Transverse colon (tissue), 4 donors: ENCODE measurements around the gene SCAPER. TPM values are rescaled to one million over a fixed set of nuclear protein-coding genes. Genes with fewer than 3 reads are reported as not detected.
"Not testable (repeated sequence)": the region's sequence is repeated elsewhere in the genome, so short reads cannot be mapped to it uniquely, and the experiment has no call there.

Experiments used
- DNase-seq: peaks from one replicate; pipeline ENCODE4 v3.0.0-alpha.2; 2019
- H3K27ac ChIP-seq, 4 donors: fragments of 200-600 bp; sonication (generic); 2 replicates each; pipeline ENCODE4 v1.5.1; 2016 to 2018; ENCODE audit warnings: inconsistent platforms in 4 of 4
- H3K27me3 ChIP-seq: fragments of 200-600 bp; sonication (generic); 2 replicates; pipeline ENCODE4 v1.5.1; 2017; ENCODE audit warnings: inconsistent platforms
- H3K36me3 ChIP-seq, 4 donors: fragments of 200-600 bp; sonication (generic); 2 replicates each; pipeline ENCODE4 v1.5.1; 2017 to 2019; ENCODE audit warnings: inconsistent platforms in 4 of 4
- H3K4me1 ChIP-seq, 4 donors: fragments of 200-600 bp; sonication (generic); 2 replicates each; pipeline ENCODE4 v1.5.1; 2017 to 2020; ENCODE audit warnings: inconsistent platforms in 4 of 4
- H3K4me3 ChIP-seq, 4 donors: fragments of 200-600 bp; sonication (generic); 1 replicate in 1 of 4; 2 replicates in 3 of 4; pipeline versions ENCODE4 v1.5.1 to v1.6.1; 2017 to 2019; ENCODE audit warnings: inconsistent platforms in 4 of 4
- H3K9me3 ChIP-seq, 2 donors: fragments of 200-600 bp; sonication (generic); 2 replicates each; pipeline ENCODE4 v1.5.1; 2017 to 2019; ENCODE audit warnings: inconsistent platforms in 2 of 2
- CTCF ChIP-seq, 5 experiments: fragments of 200-600 bp in 3 of 5; fragments of 450-650 bp in 2 of 5; sonication (generic) in 3 of 5; IDR thresholded peaks; 1 replicate in 2 of 5; 2 replicates in 3 of 5; pipeline ENCODE4 v1.5.1; 2016 to 2017; ENCODE audit warnings: antibody characterized with exemption in 5 of 5, inconsistent platforms in 3 of 5, mild to moderate bottlenecking in 2 of 5, moderate library complexity in 1 of 5
- EP300 ChIP-seq: sonication (generic); formaldehyde crosslinking; IDR thresholded peaks from one replicate; pipeline ENCODE4 v1.6.1; 2017; ENCODE audit warnings: antibody characterized with exemption, low read depth
- POLR2A ChIP-seq: fragments of 450-650 bp; IDR thresholded peaks from one replicate; pipeline ENCODE4 v1.6.1; 2016; ENCODE audit warnings: antibody characterized with exemption, mild to moderate bottlenecking, moderate library complexity
- POLR2AphosphoS5 ChIP-seq, 3 donors: sonication (generic); formaldehyde crosslinking; IDR thresholded peaks; one replicate each; pipeline ENCODE4 v1.6.1; 2016; ENCODE audit warnings: antibody characterized with exemption in 3 of 3
- WGBS, 2 donors: methylation state at CpG; one replicate each; pipeline ENCODE4 v1.1.5; 2018; ENCODE audit warnings: low coverage in 1 of 2; 5-methylcytosine and 5-hydroxymethylcytosine counted together
- in situ Hi-C, 4 donors: fragments of 200-750 bp; cut with MboI; loops; one replicate each; pipeline versions ENCODE4 v1.15.0 to v1.15.1; 2017; ENCODE audit warnings: low sequenced_read_pairs in 3 of 4, low pct_ligation_motif_present in 1 of 4, low pct_unique_long_range_greater_than_20kb in 1 of 4
- intact Hi-C: fragments of 100-400 bp; cut with DNase I; formaldehyde crosslinking; loops from one replicate; pipeline ENCODE4 v1.15.1; 2023; ENCODE audit warnings: low total_unique reads
- total RNA-seq, 4 donors: library from RNA; depleted of rRNA; stranded (reverse); fragments of >200 nt; gene quantifications; one replicate each; pipeline ENCODE4 v1.1.0, GENCODE V29; 2016

Gene SCAPER
- total RNA-seq, 4 donors from 2014 or later, result 31.8 to 121 (median 48.7) TPM

- Histone ChIP-seq H3K4me3 (no peak overlapping the region), H3K9me3 (no peaks in the 10 kb centered on the region), H3K27me3 (no peaks in the 10 kb centered on the region), H3K36me3 (no peaks in the 10 kb centered on the region), H3K27ac (no peak overlapping the region), H3K4me1 (peaks cover 8 to 24% (median 22%) of the 10 kb centered on the region in 4 donors)
- WGBS, 2 donors, result 94 to 98% methylated on average over 2 of the region's 2 CpGs
- in situ Hi-C loops (no loop called here), intact Hi-C loops (no loop called here)
- no peak for DNase-seq
- TF ChIP-seq POLR2A, result no peak
- TF ChIP-seq POLR2AphosphoS5 (IDR thresholded peaks at IDR 0.05), result no peak
- no peak for TF ChIP-seq EP300
- no peak for TF ChIP-seq CTCF (IDR thresholded peaks at IDR 0.05)
Measured at GRCh38 chr15:76901965-76902364, 3.2 kb downstream of the SCAPER start.

GRCh38 chr15:76899931-76900310 lies 5.2 kb downstream of the SCAPER start:
- H3K9me3 ChIP-seq, H3K36me3 ChIP-seq, in situ Hi-C loops, intact Hi-C loops, H3K27ac ChIP-seq, H3K4me3 ChIP-seq, H3K27me3 ChIP-seq, DNase-seq: not testable (repeated sequence)
- WGBS, 2 donors, result 87% methylated on average over 2 of the region's 6 CpGs; no CpG with 5 or more reads in 1 of the 2 donors
- H3K4me1 ChIP-seq, result peaks cover 0 to 15% (median 14%) of the 10 kb centered on the region in 4 donors

GRCh38 chr15:76899176-76899930 lies 5.8 kb downstream of the SCAPER start:
- 91 to 93% methylated on average over 8 to 39 of the region's 39 CpGs for WGBS, 2 donors
- H3K9me3 ChIP-seq, H3K27ac ChIP-seq, in situ Hi-C loops, H3K36me3 ChIP-seq, intact Hi-C loops, DNase-seq, H3K4me3 ChIP-seq, H3K27me3 ChIP-seq: not testable (repeated sequence)
- peaks cover 0 to 13% (median 12%) of the 10 kb centered on the region in 4 donors for H3K4me1 ChIP-seq

GRCh38 chr15:76898102-76898501 lies 7.0 kb downstream of the SCAPER start:
- in situ Hi-C loops, result no loop called here
- 72 to 73% methylated on average over 3 to 4 of the region's 4 CpGs for WGBS, 2 donors

GRCh38 chr15:76894174-76894573 lies 11.0 kb downstream of the SCAPER start:
- 77 to 92% methylated on average over 2 of the region's 2 CpGs for WGBS, 2 donors
- no peak overlapping the region for H3K27ac ChIP-seq
- no peaks in the 10 kb centered on the region for H3K36me3 ChIP-seq
- intact Hi-C loops (no loop called here), in situ Hi-C loops (no loop called here)
- no peaks in the 10 kb centered on the region for H3K4me1 ChIP-seq
- no peaks in the 10 kb centered on the region for H3K27me3 ChIP-seq
- no peak for DNase-seq
- no peaks in the 10 kb centered on the region for H3K9me3 ChIP-seq
- no peak for TF ChIP-seq POLR2A
- no peak for TF ChIP-seq EP300
- TF ChIP-seq POLR2AphosphoS5 (IDR thresholded peaks at IDR 0.05), result no peak
- no peak for TF ChIP-seq CTCF (IDR thresholded peaks at IDR 0.05)
- no peak overlapping the region for H3K4me3 ChIP-seq

More at GRCh38 chr15:76898102-76898501, 7.0 kb downstream of the SCAPER start:
- TF ChIP-seq POLR2A (no peak), POLR2AphosphoS5 (IDR thresholded peaks at IDR 0.05) (no peak), CTCF (IDR thresholded peaks at IDR 0.05) (no peak), EP300 (no peak)
- Histone ChIP-seq H3K36me3 (no peaks in the 10 kb centered on the region), H3K9me3 (no peaks in the 10 kb centered on the region), H3K27me3 (no peaks in the 10 kb centered on the region), H3K27ac (no peak overlapping the region), H3K4me3 (no peak overlapping the region), H3K4me1 (peaks cover 0 to 4% (median under 1%) of the 10 kb centered on the region in 4 donors)
- DNase-seq, result no peak
- intact Hi-C loops, result no loop called here

- H3K27ac ChIP-seq, intact Hi-C loops, in situ Hi-C loops, H3K27me3 ChIP-seq, DNase-seq, H3K4me3 ChIP-seq, H3K4me1 ChIP-seq, H3K36me3 ChIP-seq, H3K9me3 ChIP-seq: not testable (repeated sequence)
- WGBS, 2 donors, result 94 to 100% methylated on average over 3 to 4 of the region's 5 CpGs
Measured at GRCh38 chr15:76892836-76893235, 12.3 kb downstream of the SCAPER start.

- H3K27me3 ChIP-seq, H3K27ac ChIP-seq, in situ Hi-C loops, intact Hi-C loops, H3K9me3 ChIP-seq, H3K4me1 ChIP-seq, H3K4me3 ChIP-seq, H3K36me3 ChIP-seq, DNase-seq: not testable (repeated sequence)
- 90 to 98% methylated on average over 7 to 13 of the region's 14 CpGs for WGBS, 2 donors
Measured at GRCh38 chr15:76887280-76888141, 17.6 kb downstream of the SCAPER start.
